HCT116 (cell line): ENCODE measurements around the gene SRRM1. TPM values are rescaled to one million over a fixed set of nuclear protein-coding genes. Genes with fewer than 3 reads are reported as not detected.

Experiments used
- ATAC-seq: fragments of 200-7000 bp; cut with Tn5 transposase; 2 replicates; pipeline ENCODE4 v1.9.1; 2020; ENCODE audit warnings: mild to moderate bottlenecking, moderate library complexity
- BruUV-seq: library from RNA; stranded (reverse); fragments of 400-500 nt; replicated peaks from 2 replicates; lab custom pipeline; 2021; lab: Mats Ljungman, UMichigan
- CTCF ChIA-PET: fragments of 300-600 bp; sonication (Branson Sonifier 250); formaldehyde crosslinking; loops from one replicate; lab custom pipeline; 2021; ENCODE audit warnings: antibody characterized with exemption; lab: Charles Lee
- POLR2A ChIA-PET: fragments of 300-600, 350-600 bp; sonication (Branson Sonifier 250); formaldehyde crosslinking; loops from one replicate; lab custom pipeline; 2021; ENCODE audit warnings: antibody characterized with exemption; lab: Charles Lee
- RAD21 ChIA-PET, 2 experiments: fragments of 300-600 bp; sonication (Branson Sonifier 250); formaldehyde crosslinking; loops; one replicate each; lab custom pipeline; 2023; ENCODE audit warnings: low total read pairs in 2 of 2; ENCODE audit not compliant: uncharacterized antibody in 2 of 2, unreplicated experiment in 2 of 2, low non-redundant PET in 1 of 2; lab: Charles Lee
- DNase-seq: peaks from one replicate; pipeline ENCODE4 v3.0.0-alpha.2; 2010; ENCODE audit warnings: low read depth, low spot score
- H2AFZ ChIP-seq: fragments of 200-600 bp; shearing (Covaris generic), sonication (generic); 2 replicates; pipeline ENCODE4 v1.6.1; 2017; ENCODE audit warnings: low read depth, mixed run types, mixed read lengths, antibody characterized with exemption, low read length; ENCODE audit not compliant: poor library complexity, severe bottlenecking
- H3K27ac ChIP-seq: 2 replicates; pipeline ENCODE4 v1.5.1; 2012; ENCODE audit warnings: low read depth, low read length
- H3K27me3 ChIP-seq: fragments of 200-600 bp; sonication (generic); 2 replicates; pipeline ENCODE4 v1.6.1; 2016; ENCODE audit warnings: mixed run types, low read length, mixed read lengths; ENCODE audit not compliant: insufficient read depth
- H3K36me3 ChIP-seq, 2 experiments: fragments of 200-500 bp in 1 of 2; fragments of 200-600 bp in 1 of 2; sonication (Bioruptor generic) in 1 of 2; sonication (generic) in 1 of 2; 2 replicates each; pipeline versions ENCODE4 v1.5.1 to v1.6.1; 2014 to 2016; ENCODE audit warnings: low read length in 2 of 2, inconsistent platforms in 1 of 2, mixed read lengths in 1 of 2, mixed run types in 1 of 2; ENCODE audit not compliant: insufficient read depth in 2 of 2, control insufficient read depth in 1 of 2
- H3K4me1 ChIP-seq, 2 experiments: fragments of 200-600 bp in 1 of 2; sonication (generic) in 1 of 2; 2 replicates each; pipeline versions ENCODE4 v1.5.1 to v1.6.1; 2012 to 2017; ENCODE audit warnings: low read length in 2 of 2, inconsistent platforms in 1 of 2, mild to moderate bottlenecking in 1 of 2, mixed read lengths in 1 of 2, mixed run types in 1 of 2, moderate library complexity in 1 of 2; ENCODE audit not compliant: insufficient read depth in 2 of 2, control insufficient read depth in 1 of 2
- H3K4me2 ChIP-seq: fragments of 200-600 bp; sonication (generic); 2 replicates; pipeline ENCODE4 v1.6.1; 2017; ENCODE audit warnings: mixed run types, low read length, mixed read lengths
- H3K4me3 ChIP-seq, 2 experiments: fragments of 200-600 bp in 1 of 2; sonication (generic) in 1 of 2; replicated peaks in 1 of 2; 2 replicates each; pipeline ENCODE4 v1.5.1; 2011 to 2016; ENCODE audit warnings: low read length in 2 of 2, control low read depth in 1 of 2, low read depth in 1 of 2, mild to moderate bottlenecking in 1 of 2, mixed read lengths in 1 of 2, mixed run types in 1 of 2
- H3K79me2 ChIP-seq: fragments of 200-600 bp; sonication (generic); 2 replicates; pipeline ENCODE4 v1.6.1; 2017; ENCODE audit warnings: mild to moderate bottlenecking, mixed run types, low read length, moderate library complexity, mixed read lengths; ENCODE audit not compliant: insufficient read depth
- H3K9ac ChIP-seq: fragments of 200-600 bp; sonication (generic); 2 replicates; pipeline ENCODE4 v1.6.1; 2016; ENCODE audit warnings: low read length, mixed read lengths
- H3K9me2 ChIP-seq: fragments of 200-600 bp; sonication (generic), shearing (Covaris generic); 2 replicates; pipeline ENCODE4 v1.6.1; 2017; ENCODE audit warnings: mixed run types, mild to moderate bottlenecking, moderate library complexity; ENCODE audit not compliant: insufficient read depth
- H3K9me3 ChIP-seq, 2 experiments: fragments of 200-500 bp in 1 of 2; fragments of 200-600 bp in 1 of 2; sonication (Bioruptor generic) in 1 of 2; sonication (generic) in 1 of 2; 2 replicates each; pipeline ENCODE4 v1.6.1; 2014 to 2017; ENCODE audit warnings: low read length in 2 of 2, mixed read lengths in 2 of 2, inconsistent platforms in 1 of 2, low read depth in 1 of 2, mild to moderate bottlenecking in 1 of 2, mixed run types in 1 of 2, moderate library complexity in 1 of 2; ENCODE audit not compliant: control insufficient read depth in 1 of 2, insufficient read depth in 1 of 2
- H4K20me1 ChIP-seq: fragments of 200-600 bp; sonication (generic), shearing (Covaris generic); 2 replicates; pipeline ENCODE4 v1.6.1; 2017; ENCODE audit warnings: mixed run types, mild to moderate bottlenecking, moderate library complexity; ENCODE audit not compliant: insufficient read depth
- CBX3 ChIP-seq: IDR thresholded peaks from 2 replicates; pipeline ENCODE4 v1.6.1; 2012; ENCODE audit warnings: low read depth
- ELF1 ChIP-seq: IDR thresholded peaks from 2 replicates; pipeline ENCODE4 v1.6.1; 2012; ENCODE audit warnings: low read depth, borderline replicate concordance
- EZH2 ChIP-seq: fragments of 200-600 bp; sonication (generic); IDR thresholded peaks from 2 replicates; pipeline ENCODE4 v1.6.1; 2017; ENCODE audit warnings: antibody characterized with exemption, mixed run types
- EZH2phosphoT487 ChIP-seq: fragments of 200-600 bp; IDR thresholded peaks from 2 replicates; pipeline ENCODE4 v1.6.1; 2018; ENCODE audit warnings: antibody characterized with exemption, borderline replicate concordance
- FOSL1 ChIP-seq: IDR thresholded peaks from 2 replicates; pipeline ENCODE4 v1.6.1; 2012; ENCODE audit warnings: low read depth
- JUND ChIP-seq: IDR thresholded peaks from 2 replicates; pipeline ENCODE4 v1.6.1; 2012
- POLR2AphosphoS5 ChIP-seq: IDR thresholded peaks from 2 replicates; pipeline ENCODE4 v1.6.1; 2011; ENCODE audit warnings: mild to moderate bottlenecking, low read depth, low read length, moderate library complexity
- SP1 ChIP-seq: IDR thresholded peaks from 2 replicates; pipeline ENCODE4 v1.6.1; 2012; ENCODE audit warnings: low read depth
- TCF7L2 ChIP-seq: IDR thresholded peaks from 2 replicates; pipeline ENCODE4 v1.7.0; 2011; ENCODE audit warnings: borderline replicate concordance, inconsistent platforms; ENCODE audit not compliant: insufficient read depth, insufficient read length; ENCODE audit errors: extremely low read depth
- YY1 ChIP-seq: IDR thresholded peaks from 2 replicates; pipeline ENCODE4 v1.6.1; 2011; ENCODE audit warnings: low read length, low read depth, moderate library complexity, mild to moderate bottlenecking; ENCODE audit not compliant: insufficient replicate concordance; ENCODE audit errors: extremely low read depth
- ZFX ChIP-seq: fragments of 450-650 bp; IDR thresholded peaks from 2 replicates; pipeline ENCODE4 v1.6.1; 2017
- ZNF274 ChIP-seq: fragments of 200-500 bp; sonication (Bioruptor generic); IDR thresholded peaks from 2 replicates; pipeline ENCODE4 v1.6.1; 2014; ENCODE audit warnings: mild to moderate bottlenecking, low read depth, low read length, inconsistent platforms
- intact Hi-C: fragments of 100-400 bp; cut with micrococcal nuclease; formaldehyde crosslinking; loops from 2 replicates; pipeline ENCODE4 v1.10.0; 2022
- total RNA-seq: library from RNA; stranded (reverse); gene quantifications from one replicate; pipeline ENCODE4 v1.2.1, GENCODE V29; 2021; ENCODE audit not compliant: unreplicated experiment
- TF ChIP-seq, protein P1 (sequence below): IDR thresholded peaks from 2 replicates; pipeline ENCODE4 v1.6.1; 2012; ENCODE audit warnings: low read depth
- TF ChIP-seq, protein P2 (sequence below): IDR thresholded peaks from 2 replicates; pipeline ENCODE4 v1.6.1; 2012
- TF ChIP-seq, protein P3 (sequence below): IDR thresholded peaks from 2 replicates; pipeline ENCODE4 v1.6.1; 2012

The SRRM1 gene
- total RNA-seq, 1 experiment from 2014 or later = 184 TPM

DNA sequence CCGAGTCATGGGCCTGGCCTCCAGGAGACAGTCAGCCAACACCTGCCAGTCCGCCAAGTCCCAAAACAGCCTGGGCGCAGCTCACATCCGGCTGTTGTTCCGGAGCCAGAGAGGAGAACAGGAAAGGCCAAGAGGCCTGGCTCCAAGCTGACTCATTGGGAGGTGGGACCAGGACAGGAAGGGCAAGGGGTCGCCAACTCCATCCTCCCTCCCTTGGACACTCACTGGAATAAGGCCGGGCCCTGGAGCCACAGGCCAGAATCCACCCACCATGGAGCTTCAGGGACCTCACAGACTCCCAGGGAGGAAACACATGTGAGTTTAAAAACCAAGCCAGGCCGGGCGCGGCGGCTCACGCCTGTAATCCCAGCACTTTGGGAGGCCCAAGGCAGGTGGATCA, 77.0 kb downstream of the SRRM1 start:
- Histone ChIP-seq H3K4me1 (peaks cover 18 to 51% of the 10 kb centered on the region in 2 experiments), H3K9me3 (no peaks in the 10 kb centered on the region), H3K4me2 (peak overlapping the region; percentile 45), H2AFZ (no peak overlapping the region), H3K9me2 (no peaks in the 10 kb centered on the region), H3K27ac (peak overlapping the region; percentile 44), H3K27me3 (no peaks in the 10 kb centered on the region), H4K20me1 (no peaks in the 10 kb centered on the region), H3K9ac (peak overlapping the region; percentile 17; the same call in 1 of the 2 replicates), H3K4me3 (no peak overlapping the region)
- DNase-seq = no peak
- peak; percentile 12; the same call in 1 of the 2 replicates for ATAC-seq
- intact Hi-C loops = no loop called here
- POLR2A ChIA-PET = interaction anchor here (0.7 kb wide), 1 partner anchor 32 kb away, joined by 3 read pairs; no protein-coding TSS in a partner anchor
- no TSS peak for BruUV-seq
- RAD21 ChIA-PET = no interaction called here
- CTCF ChIA-PET = no interaction called here
- TF ChIP-seq TCF7L2 = no peak
- TF ChIP-seq EZH2phosphoT487 = no peak
- TF ChIP-seq, protein P1, sequence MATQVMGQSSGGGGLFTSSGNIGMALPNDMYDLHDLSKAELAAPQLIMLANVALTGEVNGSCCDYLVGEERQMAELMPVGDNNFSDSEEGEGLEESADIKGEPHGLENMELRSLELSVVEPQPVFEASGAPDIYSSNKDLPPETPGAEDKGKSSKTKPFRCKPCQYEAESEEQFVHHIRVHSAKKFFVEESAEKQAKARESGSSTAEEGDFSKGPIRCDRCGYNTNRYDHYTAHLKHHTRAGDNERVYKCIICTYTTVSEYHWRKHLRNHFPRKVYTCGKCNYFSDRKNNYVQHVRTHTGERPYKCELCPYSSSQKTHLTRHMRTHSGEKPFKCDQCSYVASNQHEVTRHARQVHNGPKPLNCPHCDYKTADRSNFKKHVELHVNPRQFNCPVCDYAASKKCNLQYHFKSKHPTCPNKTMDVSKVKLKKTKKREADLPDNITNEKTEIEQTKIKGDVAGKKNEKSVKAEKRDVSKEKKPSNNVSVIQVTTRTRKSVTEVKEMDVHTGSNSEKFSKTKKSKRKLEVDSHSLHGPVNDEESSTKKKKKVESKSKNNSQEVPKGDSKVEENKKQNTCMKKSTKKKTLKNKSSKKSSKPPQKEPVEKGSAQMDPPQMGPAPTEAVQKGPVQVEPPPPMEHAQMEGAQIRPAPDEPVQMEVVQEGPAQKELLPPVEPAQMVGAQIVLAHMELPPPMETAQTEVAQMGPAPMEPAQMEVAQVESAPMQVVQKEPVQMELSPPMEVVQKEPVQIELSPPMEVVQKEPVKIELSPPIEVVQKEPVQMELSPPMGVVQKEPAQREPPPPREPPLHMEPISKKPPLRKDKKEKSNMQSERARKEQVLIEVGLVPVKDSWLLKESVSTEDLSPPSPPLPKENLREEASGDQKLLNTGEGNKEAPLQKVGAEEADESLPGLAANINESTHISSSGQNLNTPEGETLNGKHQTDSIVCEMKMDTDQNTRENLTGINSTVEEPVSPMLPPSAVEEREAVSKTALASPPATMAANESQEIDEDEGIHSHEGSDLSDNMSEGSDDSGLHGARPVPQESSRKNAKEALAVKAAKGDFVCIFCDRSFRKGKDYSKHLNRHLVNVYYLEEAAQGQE = no peak
- TF ChIP-seq ZFX = no peak
- peak; percentile 41; the same call in 1 of the 2 replicates for TF ChIP-seq CBX3
- TF ChIP-seq, protein P2, sequence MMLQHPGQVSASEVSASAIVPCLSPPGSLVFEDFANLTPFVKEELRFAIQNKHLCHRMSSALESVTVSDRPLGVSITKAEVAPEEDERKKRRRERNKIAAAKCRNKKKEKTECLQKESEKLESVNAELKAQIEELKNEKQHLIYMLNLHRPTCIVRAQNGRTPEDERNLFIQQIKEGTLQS = no peak
- TF ChIP-seq SP1 = peak; percentile 51; the same call in 1 of the 2 replicates
- TF ChIP-seq, protein P3, sequence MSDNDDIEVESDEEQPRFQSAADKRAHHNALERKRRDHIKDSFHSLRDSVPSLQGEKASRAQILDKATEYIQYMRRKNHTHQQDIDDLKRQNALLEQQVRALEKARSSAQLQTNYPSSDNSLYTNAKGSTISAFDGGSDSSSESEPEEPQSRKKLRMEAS = no peak
- no peak for TF ChIP-seq YY1
- TF ChIP-seq JUND = peak; percentile 32; the same call in 1 of the 2 replicates
- TF ChIP-seq ELF1 = no peak
- no peak for TF ChIP-seq EZH2
- no peak for TF ChIP-seq ZNF274
- TF ChIP-seq POLR2AphosphoS5 = no peak
- no peak for TF ChIP-seq FOSL1
- TF ChIP-seq, all 23 proteins: peak for 3
- no peaks in the 10 kb centered on the region for H3K79me2 ChIP-seq
- no peaks in the 10 kb centered on the region for H3K36me3 ChIP-seq
